Smooth muscle cell (in vitro differentiated cells): Measurements from ENCODE around the gene SERPINA1. TPM values are rescaled to one million over a fixed set of nuclear protein-coding genes. Genes with fewer than 3 reads are reported as not detected.

Experiments
- DNase-seq: peaks from one replicate; lab custom pipeline; 2025; ENCODE audit not compliant: unreplicated experiment; lab: John Stamatoyannopoulos, UW
- H2AFZ ChIP-seq: fragments of 200-600 bp; sonication (generic); 2 replicates; pipeline ENCODE4 v1.6.0; 2016; ENCODE audit warnings: antibody characterized with exemption, low read depth, mild to moderate bottlenecking
- H3F3A ChIP-seq: fragments of 200-600 bp; sonication (generic); 2 replicates; pipeline ENCODE4 v1.6.0; 2017; ENCODE audit warnings: antibody characterized with exemption, low read depth
- H3K27ac ChIP-seq: fragments of 200-600 bp; sonication (generic); 2 replicates; pipeline ENCODE4 v1.5.1; 2016; ENCODE audit warnings: low read depth, mild to moderate bottlenecking
- H3K27me3 ChIP-seq: fragments of 200-600 bp; sonication (generic); 2 replicates; pipeline ENCODE4 v1.6.1; 2016; ENCODE audit warnings: low read depth, mild to moderate bottlenecking
- H3K36me3 ChIP-seq: fragments of 200-600 bp; sonication (generic); 2 replicates; pipeline ENCODE4 v1.5.1; 2016; ENCODE audit warnings: low read depth
- H3K4me1 ChIP-seq: fragments of 200-600 bp; sonication (generic); 2 replicates; pipeline ENCODE4 v1.5.1; 2016; ENCODE audit warnings: low read depth
- H3K4me2 ChIP-seq: fragments of 200-600 bp; sonication (generic); 2 replicates; pipeline ENCODE4 v1.6.0; 2016; ENCODE audit warnings: mild to moderate bottlenecking
- H3K4me3 ChIP-seq: fragments of 200-600 bp; sonication (generic); 2 replicates; pipeline ENCODE4 v1.5.1; 2016; ENCODE audit warnings: mild to moderate bottlenecking
- H3K79me2 ChIP-seq: fragments of 200-600 bp; sonication (generic); 2 replicates; pipeline ENCODE4 v1.6.0; 2016; ENCODE audit warnings: low read depth, mild to moderate bottlenecking
- H3K9ac ChIP-seq: fragments of 200-600 bp; sonication (generic); 2 replicates; pipeline ENCODE4 v1.6.0; 2016; ENCODE audit warnings: low read depth
- H3K9me3 ChIP-seq: fragments of 200-600 bp; sonication (generic); replicated peaks from 2 replicates; pipeline ENCODE4 v1.5.1; 2016; ENCODE audit warnings: low read depth
- H4K20me1 ChIP-seq: fragments of 200-600 bp; sonication (generic); 2 replicates; pipeline ENCODE4 v1.6.0; 2016; ENCODE audit warnings: low read depth
- CTCF ChIP-seq: fragments of 200-600 bp; sonication (generic); IDR thresholded peaks from 2 replicates; pipeline ENCODE4 v1.5.1; 2017; ENCODE audit warnings: borderline replicate concordance, mild to moderate bottlenecking, antibody characterized with exemption; ENCODE audit not compliant: insufficient read depth, poor library complexity, severe bottlenecking
- WGBS: methylation state at CpG from one replicate; pipeline ENCODE4 v1.1.7; 2016; ENCODE audit warnings: low lambda C conversion rate; 5-methylcytosine and 5-hydroxymethylcytosine counted together
- polyA plus RNA-seq: library from polyadenylated mRNA; unstranded; fragments of >200 nt; fragmentation: Nextera tagmentation; extraction: Ambion mirVana; gene quantifications from 2 replicates; pipeline ENCODE4 v1.2.1, GENCODE V29; 2016
- total RNA-seq: library from RNA; depleted of rRNA; stranded (reverse); fragments of >200 nt; gene quantifications from 2 replicates; pipeline ENCODE4 v1.2.3, GENCODE V29; 2014

The SERPINA1 gene
- total and polyA plus RNA-seq, 2 experiments from 2014 or later = 1.8 to 2.4 TPM

GRCh38 chr14:94385553-94386057 is 2.8 kb downstream of the SERPINA1 start:
- no peak for TF ChIP-seq CTCF
- no peak for DNase-seq
- Histone ChIP-seq H2AFZ (no peak overlapping the region), H3K9me3 (no peaks in the 10 kb centered on the region), H3K27ac (no peak overlapping the region), H3K36me3 (no peaks in the 10 kb centered on the region), H3K4me1 (no peaks in the 10 kb centered on the region), H3K79me2 (no peaks in the 10 kb centered on the region), H3K4me2 (no peak overlapping the region), H4K20me1 (no peaks in the 10 kb centered on the region), H3K4me3 (peak overlapping the region; percentile 18), H3F3A (no peaks in the 10 kb centered on the region), H3K9ac (no peak overlapping the region), H3K27me3 (no peaks in the 10 kb centered on the region)
- WGBS = 93% methylated on average over 3 of the region's 3 CpGs

- H3K27ac ChIP-seq = no peak overlapping the region
- 91% methylated on average over 7 of the region's 7 CpGs for WGBS
- H3K4me2 ChIP-seq = no peak overlapping the region
These were observed 4.1 kb downstream of the SERPINA1 start for GRCh38 chr14:94384342-94384741.

GRCh38 chr14:94383777-94384176 is 4.6 kb downstream of the SERPINA1 start:
- no peak overlapping the region for H3K4me2 ChIP-seq
- H2AFZ ChIP-seq = no peak overlapping the region
- H3K9me3 ChIP-seq = no peaks in the 10 kb centered on the region
- H3K79me2 ChIP-seq = no peaks in the 10 kb centered on the region
- no peak for DNase-seq
- H3F3A ChIP-seq = no peaks in the 10 kb centered on the region
- 84% methylated on average over 3 of the region's 3 CpGs for WGBS
- H3K9ac ChIP-seq = no peak overlapping the region
- no peak overlapping the region for H3K27ac ChIP-seq
- no peaks in the 10 kb centered on the region for H3K36me3 ChIP-seq
- H3K4me3 ChIP-seq = no peak overlapping the region
- H3K4me1 ChIP-seq = no peaks in the 10 kb centered on the region
- H4K20me1 ChIP-seq = no peaks in the 10 kb centered on the region
- H3K27me3 ChIP-seq = no peaks in the 10 kb centered on the region
- TF ChIP-seq CTCF = no peak

More at GRCh38 chr14:94384342-94384741, 4.1 kb downstream of the SERPINA1 start:
- Histone ChIP-seq H3K9ac (no peak overlapping the region), H3F3A (no peaks in the 10 kb centered on the region), H3K4me1 (no peaks in the 10 kb centered on the region), H3K4me3 (no peak overlapping the region), H4K20me1 (no peaks in the 10 kb centered on the region), H3K79me2 (no peaks in the 10 kb centered on the region), H3K9me3 (no peaks in the 10 kb centered on the region), H2AFZ (no peak overlapping the region), H3K36me3 (no peaks in the 10 kb centered on the region), H3K27me3 (no peaks in the 10 kb centered on the region)
- TF ChIP-seq CTCF = no peak
- no peak for DNase-seq

- Histone ChIP-seq H3F3A (no peaks in the 10 kb centered on the region), H3K4me3 (no peak overlapping the region), H3K4me2 (no peak overlapping the region), H3K27me3 (no peaks in the 10 kb centered on the region), H3K27ac (no peak overlapping the region), H3K36me3 (no peaks in the 10 kb centered on the region), H3K9ac (no peak overlapping the region), H4K20me1 (no peaks in the 10 kb centered on the region), H2AFZ (no peak overlapping the region), H3K9me3 (no peaks in the 10 kb centered on the region), H3K4me1 (no peaks in the 10 kb centered on the region), H3K79me2 (no peaks in the 10 kb centered on the region)
- 88% methylated on average over 18 of the region's 18 CpGs for WGBS
- DNase-seq = no peak
- TF ChIP-seq CTCF = no peak
These were observed 5.4 kb downstream of the SERPINA1 start for GRCh38 chr14:94382716-94383596.
